LNCaP clone FGC (cell line): ENCODE results near the gene EIF3B.
A peak's percentile ranks its signal among the peaks of the same experiment; 100 is the strongest.

Source experiments
- DNase-seq: peaks from one replicate; pipeline ENCODE4 v3.0.0-alpha.2; 2011; ENCODE audit warnings: low read depth
- H3K4me3 ChIP-seq: 2 replicates; pipeline ENCODE4 v1.5.1; 2011; ENCODE audit warnings: mild to moderate bottlenecking, low read depth, low read length, control low read depth
- CTCF ChIP-seq: IDR thresholded peaks from 2 replicates; pipeline ENCODE4 v1.5.1; 2012; ENCODE audit warnings: mild to moderate bottlenecking; ENCODE audit not compliant: control insufficient read depth, insufficient read depth; ENCODE audit errors: extremely low read depth

The EIF3B gene

GRCh38 chr7:2399848-2400587, 45.4 kb downstream of the EIF3B start:
- no peak overlapping the region for H3K4me3 ChIP-seq
- DNase-seq: peak; percentile 22
- no peak for TF ChIP-seq CTCF

- no peak for TF ChIP-seq CTCF
- H3K4me3 ChIP-seq: peak overlapping the region; percentile 58
- DNase-seq: no peak
These were observed 48.0 kb downstream of the EIF3B start for GRCh38 chr7:2402687-2403013.

DNA sequence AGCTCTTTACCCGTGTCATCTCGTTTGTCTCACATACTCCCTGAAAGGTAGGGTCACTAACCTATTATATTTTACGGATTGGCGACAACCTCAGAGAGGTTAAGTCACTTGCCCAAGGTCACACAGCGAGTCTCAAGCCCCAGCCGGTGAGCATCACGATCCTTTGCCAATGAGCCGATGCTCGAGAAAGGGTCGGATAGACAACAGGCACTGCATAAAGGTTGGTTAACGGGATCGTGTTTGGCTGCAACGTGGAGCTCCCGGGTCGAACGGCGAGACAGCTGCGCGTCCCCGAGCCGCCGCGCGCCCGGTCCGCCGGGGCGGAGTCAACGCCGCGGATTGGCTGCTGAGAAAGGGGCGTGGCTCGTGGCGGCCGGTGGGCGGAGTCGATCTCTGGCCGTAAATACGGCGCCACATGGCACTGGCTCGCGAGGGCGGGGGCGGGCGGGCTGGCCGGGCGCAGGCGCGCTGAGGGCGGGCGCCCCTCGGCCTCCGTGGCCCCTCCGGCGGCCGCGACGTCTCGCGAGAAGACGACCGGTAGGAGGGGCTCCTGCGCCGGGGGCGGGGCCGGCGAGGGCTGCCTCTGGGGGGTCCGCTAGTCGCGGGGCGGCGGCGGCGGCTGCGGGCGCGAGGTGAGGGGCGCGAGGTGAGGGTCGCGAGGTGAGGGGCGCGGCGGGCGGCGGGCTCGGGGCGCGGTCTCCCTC, 48.5 kb downstream of the EIF3B start, which contains the start of gene CHST12:
Gene CHST12 (plus strand): TSS at position 598 of the 704 bp plus-strand sequence. CDS start 29,029 bp downstream, outside the sequence.
- peak within 1 kb of the TSS; percentile 85 for H3K4me3 ChIP-seq
- no peak for TF ChIP-seq CTCF
- DNase-seq: peak; percentile 53

DNA sequence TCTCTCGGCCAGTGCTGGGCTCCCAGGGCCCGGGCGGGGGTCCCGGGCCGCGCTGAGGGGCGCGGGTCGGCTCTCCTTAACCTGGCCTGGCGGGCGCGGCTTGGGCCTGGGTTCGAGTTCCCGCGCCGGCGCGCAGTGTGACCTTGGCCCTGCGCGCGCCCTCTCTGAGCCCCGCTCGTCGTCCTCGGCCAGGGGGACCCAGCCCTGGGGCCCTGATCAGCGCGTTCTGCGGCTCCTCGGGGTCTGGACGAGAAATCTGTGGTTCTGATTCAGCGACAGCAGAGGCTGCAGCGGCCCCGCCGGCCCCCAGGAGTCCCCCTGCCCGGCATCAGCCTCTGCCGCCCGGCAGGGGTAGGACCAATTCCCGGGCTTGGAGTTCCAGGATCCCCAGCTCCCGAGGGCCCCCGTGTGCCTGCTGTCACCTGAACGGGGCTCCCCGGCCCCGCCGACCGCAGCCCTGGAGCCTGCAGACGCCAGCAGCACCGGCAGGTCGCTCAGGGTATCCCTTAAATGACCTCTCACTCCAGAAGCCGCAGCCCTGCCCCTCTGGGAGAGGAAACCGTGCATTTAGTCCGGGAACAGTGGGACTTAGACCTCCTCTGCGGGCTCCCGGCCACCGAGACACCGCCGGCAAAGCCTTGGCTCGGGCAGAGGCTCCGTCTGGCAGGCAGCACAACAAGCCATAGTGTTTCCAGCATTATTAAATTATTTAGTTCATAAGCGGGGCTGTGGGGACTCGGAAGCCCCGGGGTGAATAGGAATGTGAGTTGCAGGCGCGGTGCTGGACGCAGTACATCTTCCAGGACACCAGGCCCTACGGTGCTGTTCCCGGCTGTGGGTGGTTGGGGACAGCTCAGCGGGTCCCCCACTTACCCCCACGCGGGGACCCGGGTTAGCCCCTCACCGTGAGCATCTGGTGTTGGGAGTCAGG, 49.4 kb downstream of the EIF3B start:
- TF ChIP-seq CTCF: no peak
- DNase-seq: no peak
- H3K4me3 ChIP-seq: peak overlapping the region; percentile 85

GRCh38 chr7:2404714-2405119, 50.1 kb downstream of the EIF3B start:
- no peak for DNase-seq
- no peak for TF ChIP-seq CTCF
- H3K4me3 ChIP-seq: peak overlapping the region; percentile 85

GRCh38 chr7:2405201-2405600, 50.6 kb downstream of the EIF3B start:
- no peak for DNase-seq
- no peak overlapping the region for H3K4me3 ChIP-seq

More at GRCh38 chr7:2405201-2405600, 50.6 kb downstream of the EIF3B start:
- TF ChIP-seq CTCF: no peak
